Measurements from ENCODE around the gene EYA2.

DNA sequence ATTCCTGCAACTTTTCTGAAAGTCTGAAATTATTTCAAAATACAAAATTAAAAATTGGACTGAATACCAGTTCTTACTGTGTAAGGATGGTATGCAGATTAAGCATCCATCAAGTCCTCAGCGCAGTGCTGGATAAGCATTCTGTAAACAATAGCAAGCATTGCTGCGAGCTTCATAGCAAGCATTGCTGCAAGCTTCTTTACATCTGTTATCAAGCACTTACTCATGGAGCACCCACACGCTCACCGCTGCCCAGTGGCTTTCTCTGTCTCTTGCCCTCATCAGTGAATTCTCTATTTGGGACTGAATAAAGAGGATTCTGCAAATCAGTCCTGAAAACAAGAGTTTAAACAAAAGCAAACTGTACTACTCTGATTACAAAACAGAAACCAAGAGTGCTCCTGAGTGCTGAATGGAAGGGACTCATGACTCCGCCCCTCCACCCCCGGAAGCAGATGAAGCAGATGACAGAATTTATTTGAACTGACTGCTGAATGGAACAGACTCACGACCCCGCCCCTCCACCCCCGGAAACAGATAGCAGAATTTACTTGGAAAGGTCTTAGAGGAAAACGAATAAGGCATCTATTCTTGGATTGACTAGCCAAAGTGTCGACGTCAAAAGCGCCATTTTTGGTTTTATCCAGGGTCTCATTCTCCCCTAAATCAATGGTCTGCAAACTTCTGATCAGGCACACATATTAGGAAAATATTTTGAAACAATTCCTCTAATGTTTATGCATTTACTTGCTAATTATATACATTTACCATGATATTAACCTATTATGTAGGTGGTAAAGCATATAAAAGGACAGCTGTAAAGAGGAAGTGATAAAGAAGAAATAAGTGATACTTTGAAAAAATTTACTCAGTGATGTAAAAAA lies 22.1 kb upstream of the EYA2 start:
- TF ChIP-seq, protein P1, sequence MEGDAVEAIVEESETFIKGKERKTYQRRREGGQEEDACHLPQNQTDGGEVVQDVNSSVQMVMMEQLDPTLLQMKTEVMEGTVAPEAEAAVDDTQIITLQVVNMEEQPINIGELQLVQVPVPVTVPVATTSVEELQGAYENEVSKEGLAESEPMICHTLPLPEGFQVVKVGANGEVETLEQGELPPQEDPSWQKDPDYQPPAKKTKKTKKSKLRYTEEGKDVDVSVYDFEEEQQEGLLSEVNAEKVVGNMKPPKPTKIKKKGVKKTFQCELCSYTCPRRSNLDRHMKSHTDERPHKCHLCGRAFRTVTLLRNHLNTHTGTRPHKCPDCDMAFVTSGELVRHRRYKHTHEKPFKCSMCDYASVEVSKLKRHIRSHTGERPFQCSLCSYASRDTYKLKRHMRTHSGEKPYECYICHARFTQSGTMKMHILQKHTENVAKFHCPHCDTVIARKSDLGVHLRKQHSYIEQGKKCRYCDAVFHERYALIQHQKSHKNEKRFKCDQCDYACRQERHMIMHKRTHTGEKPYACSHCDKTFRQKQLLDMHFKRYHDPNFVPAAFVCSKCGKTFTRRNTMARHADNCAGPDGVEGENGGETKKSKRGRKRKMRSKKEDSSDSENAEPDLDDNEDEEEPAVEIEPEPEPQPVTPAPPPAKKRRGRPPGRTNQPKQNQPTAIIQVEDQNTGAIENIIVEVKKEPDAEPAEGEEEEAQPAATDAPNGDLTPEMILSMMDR (IDR thresholded peaks at IDR 0.05; ENCODE audit: extremely low read depth in 1 of 2, insufficient read depth in 1 of 2, low read depth in 1 of 2, low read length in 2 of 2) = no peak
- TF ChIP-seq, protein P2, sequence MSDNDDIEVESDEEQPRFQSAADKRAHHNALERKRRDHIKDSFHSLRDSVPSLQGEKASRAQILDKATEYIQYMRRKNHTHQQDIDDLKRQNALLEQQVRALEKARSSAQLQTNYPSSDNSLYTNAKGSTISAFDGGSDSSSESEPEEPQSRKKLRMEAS (IDR thresholded peaks at IDR 0.05; ENCODE audit: insufficient read depth, insufficient read length) = no peak
- TF ChIP-seq POLR2A (IDR thresholded peaks at IDR 0.05; ENCODE audit: low read depth, low read length) = no peak
- no peak for TF ChIP-seq MYC (IDR thresholded peaks at IDR 0.05; ENCODE audit: low read depth, low read length)
- TF ChIP-seq EZH2 (IDR thresholded peaks at IDR 0.05; ENCODE audit: borderline replicate concordance, low read depth, low read length, severe bottlenecking) = no peak
- no peak for TF ChIP-seq POLR2AphosphoS5 (IDR thresholded peaks at IDR 0.05; ENCODE audit: insufficient read depth, low read depth, low read length)
- no peak for TF ChIP-seq JUN (IDR thresholded peaks at IDR 0.05; ENCODE audit: borderline replicate concordance, insufficient read depth, insufficient read length, low read depth)
- no peak for TF ChIP-seq FOS (IDR thresholded peaks at IDR 0.05; ENCODE audit: borderline replicate concordance, insufficient read depth, low read length)
- no peak for TF ChIP-seq GATA2 (IDR thresholded peaks at IDR 0.05; ENCODE audit: insufficient read depth, insufficient read length, low read depth, low read length)

All from endothelial cell of umbilical vein (primary cell).